Mesenteric fat pad (tissue), 1 donor: ENCODE measurements around the gene IFITM2. TPM values are rescaled to one million over a fixed set of nuclear protein-coding genes. Genes with fewer than 3 reads are reported as not detected.

Source experiments
- DNase-seq: peaks from one replicate; pipeline ENCODE4 v3.0.0-alpha.2; 2020; ENCODE audit warnings: low spot score
- total RNA-seq: library from RNA; stranded (reverse); fragmentation: NEBNext Ultra II Directional; extraction: Animal tissue kit (Norgen Biotek cat#: 25700); gene quantifications from one replicate; pipeline ENCODE4 v1.2.1, GENCODE V29; 2021
- donor health status: DM: yes; HTN: yes; CAD: no.

IFITM2 gene
- total RNA-seq, 1 donor from 2014 or later, result 657 TPM

DNA sequence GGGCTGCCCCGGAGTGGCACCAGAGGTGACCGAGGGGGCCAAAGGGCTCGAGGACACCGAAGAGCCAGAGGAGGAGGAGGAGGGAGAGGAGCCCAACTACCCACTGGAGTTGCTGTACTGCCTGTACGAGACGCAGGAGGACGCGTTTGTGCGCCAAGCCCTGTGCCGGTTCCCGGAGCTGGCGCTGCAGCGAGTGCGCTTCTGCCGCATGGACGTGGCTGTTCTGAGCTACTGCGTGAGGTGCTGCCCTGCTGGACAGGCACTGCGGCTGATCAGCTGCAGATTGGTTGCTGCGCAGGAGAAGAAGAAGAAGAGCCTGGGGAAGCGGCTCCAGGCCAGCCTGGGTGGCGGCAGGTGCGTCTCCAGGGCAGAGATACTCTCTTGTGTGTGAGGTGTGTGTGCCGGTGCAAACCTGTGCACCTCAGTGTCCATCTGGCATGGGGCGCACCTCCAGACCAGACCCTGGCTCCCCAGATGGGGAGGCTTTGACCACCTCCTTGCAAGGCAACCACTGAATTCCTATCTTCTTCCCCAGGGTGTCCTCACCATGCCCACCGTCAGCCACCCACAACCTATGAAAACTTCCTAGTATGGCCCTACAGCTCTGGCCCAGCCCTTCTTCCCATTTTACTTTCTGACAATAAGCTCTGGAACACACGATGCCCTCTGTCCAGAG is 26.0 kb upstream of the IFITM2 start:
- peak; percentile 89 for DNase-seq

DNA sequence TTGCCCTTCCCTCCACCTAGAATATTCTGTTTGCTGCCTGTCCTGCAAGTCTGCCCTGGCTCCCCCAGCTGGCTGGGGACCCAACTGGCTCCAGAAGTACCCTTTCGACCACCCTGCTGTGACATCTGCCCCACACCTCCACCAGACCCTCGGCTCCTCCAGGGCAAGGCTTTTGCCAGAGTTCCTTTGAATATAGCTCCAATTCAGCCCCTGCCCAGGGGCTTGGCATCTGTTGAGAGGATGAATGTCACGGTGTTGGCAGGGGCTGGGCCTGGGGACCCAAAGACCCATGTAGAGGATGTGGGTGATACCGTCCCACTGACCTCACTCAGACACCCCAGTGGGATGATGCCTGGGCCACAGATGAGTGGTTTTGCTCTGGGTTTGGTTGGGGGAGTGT is 25.4 kb upstream of the IFITM2 start:
- DNase-seq, result peak; percentile 64

DNA sequence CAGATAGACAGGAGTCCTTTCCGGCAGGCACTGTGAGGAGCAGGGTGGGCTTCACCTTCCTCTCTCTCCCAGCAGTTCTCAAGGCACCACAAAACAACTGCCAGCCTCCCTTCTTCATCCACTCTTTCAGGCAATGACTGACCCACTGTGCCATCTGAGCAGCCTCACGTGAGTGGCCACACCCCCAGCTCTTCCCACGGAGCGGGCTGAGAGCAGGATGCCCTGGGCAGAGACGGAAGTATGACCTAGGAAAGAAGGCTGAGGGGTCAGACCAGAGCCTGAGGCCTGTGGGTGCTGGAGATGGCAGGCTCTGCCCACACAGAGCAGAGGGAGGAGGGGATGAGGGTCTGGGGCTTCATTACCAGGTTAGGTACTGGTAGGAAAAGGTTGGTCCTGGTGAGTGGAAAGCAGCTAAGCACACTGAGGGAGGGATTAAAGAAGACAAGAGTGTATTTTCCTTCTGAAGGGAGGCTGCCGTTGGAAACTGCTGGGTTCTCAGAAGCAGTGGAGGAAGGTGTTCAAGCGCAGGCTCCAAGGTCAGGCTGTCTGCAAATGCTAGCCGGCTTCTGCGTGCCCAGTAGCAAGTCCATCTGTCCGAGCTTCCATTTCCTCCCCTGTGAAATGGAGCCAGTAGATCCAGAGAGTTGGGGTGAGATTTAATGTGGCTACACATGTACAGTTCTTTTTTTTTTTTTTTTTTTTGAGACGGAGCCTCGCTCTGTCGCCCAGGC is 24.8 kb upstream of the IFITM2 start:
- DNase-seq, result peak; percentile 85

DNA sequence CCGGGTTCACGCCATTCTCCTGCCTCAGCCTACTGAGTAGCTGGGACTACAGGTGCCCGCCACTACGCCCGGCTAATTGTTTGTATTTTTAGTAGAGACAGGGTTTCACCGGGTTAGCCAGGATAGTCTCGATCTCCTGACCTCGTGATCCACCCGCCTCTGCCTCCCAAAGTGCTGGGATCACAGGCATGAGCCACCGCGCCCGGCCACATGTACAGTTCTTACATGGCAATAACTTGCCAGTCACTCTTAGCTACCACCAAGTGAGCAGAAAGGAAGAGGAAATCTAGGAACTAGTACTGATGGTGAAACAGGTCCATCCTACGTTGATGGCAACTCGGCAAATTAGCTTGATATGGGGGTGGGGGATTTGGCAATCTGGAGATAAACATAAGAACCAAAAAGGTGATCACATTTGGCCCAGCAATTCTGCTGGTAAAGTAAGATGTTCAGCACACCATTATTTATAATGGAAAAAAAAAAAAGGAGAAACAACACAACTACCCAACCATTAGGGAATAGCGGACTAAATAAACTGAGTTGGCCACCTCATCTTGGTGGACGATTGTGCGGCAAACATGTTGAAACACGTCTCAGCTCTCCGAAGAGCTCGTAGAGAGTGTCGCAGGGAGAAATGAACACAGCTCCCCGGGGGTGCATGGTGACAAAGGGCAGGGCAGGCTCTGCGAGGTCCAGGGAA is 24.1 kb upstream of the IFITM2 start:
- DNase-seq, result peak; percentile 14

- DNase-seq, result peak; percentile 84
Observed at GRCh38 chr11:284105-285020, 23.3 kb upstream of the IFITM2 start.

- DNase-seq, result peak; percentile 88
Observed at GRCh38 chr11:285021-285893, 22.4 kb upstream of the IFITM2 start.

GRCh38 chr11:285894-286220 is 21.8 kb upstream of the IFITM2 start:
- peak; percentile 55 for DNase-seq

- peak; percentile 81 for DNase-seq
Observed at GRCh38 chr11:286977-287820, 20.4 kb upstream of the IFITM2 start.

GRCh38 chr11:287821-288477 is 19.7 kb upstream of the IFITM2 start:
- DNase-seq, result peak; percentile 90

DNA sequence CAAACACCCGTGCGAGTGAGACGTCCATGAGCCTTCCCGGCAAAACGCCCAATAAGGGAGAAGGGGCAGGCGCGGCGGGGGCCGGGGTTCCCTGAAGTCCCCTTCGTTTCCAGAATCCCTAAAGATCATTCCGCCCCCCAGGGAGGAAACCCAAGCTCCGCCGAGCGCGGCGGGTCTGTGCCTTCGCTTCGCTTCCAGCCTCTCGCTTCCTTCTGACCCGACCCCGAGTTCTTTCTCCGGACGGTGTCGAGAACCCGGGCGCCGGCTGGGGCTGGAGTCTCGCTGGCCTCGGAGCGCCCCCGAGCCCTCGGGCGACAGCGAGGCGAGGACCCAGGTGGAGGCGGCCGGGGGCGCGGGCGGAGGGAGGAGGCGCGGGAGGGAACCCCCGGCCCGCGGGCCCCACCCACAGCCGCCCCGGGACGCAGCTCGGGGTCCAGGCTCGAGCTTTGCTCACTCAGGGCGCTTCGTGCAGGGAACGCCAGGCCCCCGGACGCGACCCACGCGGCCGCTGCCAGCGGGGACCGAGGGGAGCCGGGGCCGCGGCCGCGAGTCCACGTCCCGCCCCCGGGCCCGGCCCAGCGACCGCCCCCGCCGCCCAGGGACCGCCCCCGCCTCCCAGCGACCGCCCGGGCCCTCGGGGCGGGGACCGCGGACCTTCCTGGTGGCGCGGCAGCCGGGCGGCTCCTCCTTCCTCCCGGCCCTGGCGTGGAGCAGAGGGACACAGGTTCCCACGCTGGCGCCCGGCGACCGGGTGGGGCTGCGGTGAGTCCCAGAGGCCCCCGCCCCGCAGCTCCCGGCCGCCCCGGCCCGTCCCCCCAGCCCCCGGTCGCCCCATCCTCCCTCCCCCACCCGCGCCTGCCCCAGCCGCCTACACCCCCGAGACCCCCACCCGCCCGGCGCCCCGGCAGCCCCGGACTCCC is 18.9 kb upstream of the IFITM2 start, which contains the start of gene PGGHG:
Gene PGGHG (plus strand): TSS at position 649 of the 920 bp plus-strand sequence. CDS start 691 bp downstream, outside the sequence.
- peak; percentile 96 for DNase-seq

DNA sequence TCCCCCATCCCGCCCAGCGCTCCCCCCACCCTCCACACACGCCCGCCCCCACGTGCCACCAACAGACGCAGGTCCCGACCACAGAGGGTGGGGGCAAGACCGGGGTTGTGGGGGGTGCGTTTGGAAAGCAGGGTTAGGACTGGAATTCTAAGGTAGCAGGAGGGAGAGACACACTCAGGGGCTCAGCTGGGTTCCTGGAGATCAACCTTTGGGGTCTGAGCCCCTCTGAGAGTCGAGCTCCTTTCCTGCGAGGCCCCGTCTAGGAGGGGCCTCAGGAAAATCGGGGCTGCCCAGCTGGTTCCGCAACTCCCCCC is 18.3 kb upstream of the IFITM2 start:
- DNase-seq, result peak; percentile 81

DNA sequence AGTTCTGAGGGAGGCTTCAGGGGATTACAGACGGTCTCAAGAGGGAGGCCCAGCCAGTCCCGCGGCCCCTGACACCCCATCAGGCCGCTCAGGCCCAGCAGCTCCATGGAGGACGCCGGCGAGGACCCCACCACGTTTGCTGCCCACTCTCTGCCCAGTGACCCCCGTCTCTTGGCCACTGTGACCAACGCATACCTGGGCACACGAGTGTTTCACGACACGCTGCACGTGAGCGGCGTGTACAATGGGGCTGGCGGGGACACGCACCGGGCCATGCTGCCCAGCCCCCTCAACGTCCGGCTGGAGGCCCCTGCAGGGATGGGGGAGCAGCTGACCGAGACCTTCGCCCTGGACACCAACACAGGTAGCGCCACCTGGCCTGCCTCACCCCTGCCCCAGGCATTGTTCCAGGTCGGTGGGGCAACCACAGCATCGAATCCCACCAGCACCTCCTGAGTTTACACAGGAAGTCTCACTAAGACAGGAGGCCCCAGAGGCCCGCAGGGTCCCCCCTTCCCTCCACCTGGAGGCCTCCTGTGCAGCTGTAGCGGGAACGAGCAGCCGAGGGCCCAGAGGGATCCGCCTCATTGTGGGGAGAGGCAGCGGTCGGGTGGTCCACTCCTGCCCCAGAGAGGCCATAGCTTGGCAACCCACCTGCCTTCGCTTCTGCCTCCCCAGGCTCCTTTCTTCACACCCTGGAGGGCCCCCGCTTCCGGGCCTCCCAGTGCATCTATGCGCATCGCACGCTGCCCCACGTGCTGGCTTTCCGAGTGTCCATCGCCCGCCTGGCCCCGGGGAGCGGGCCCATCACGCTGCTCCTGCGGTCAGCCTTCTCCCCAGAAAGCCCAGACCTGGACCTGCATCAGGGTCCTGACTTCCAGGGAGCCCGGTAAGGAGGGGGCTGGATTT is 17.6 kb upstream of the IFITM2 start:
- DNase-seq, result peak; percentile 89

GRCh38 chr11:290621-291231 is 16.9 kb upstream of the IFITM2 start:
- DNase-seq, result peak; percentile 72

GRCh38 chr11:291281-292210 is 16.1 kb upstream of the IFITM2 start:
- DNase-seq, result peak; percentile 86
